ENCODE results near the gene TTYH1.

- TF ChIP-seq CTCF (IDR thresholded peaks at IDR 0.05; ENCODE audit: low read depth, low read length) = no peak
- no peak for TF ChIP-seq EZH2phosphoT487 (IDR thresholded peaks at IDR 0.05; ENCODE audit: low read depth)
These were observed 25.7 kb upstream of the TTYH1 start for GRCh38 chr19:54389553-54389952.
